ENCODE results near the gene KRTAP25-1.

Gene KRTAP25-1

GRCh38 chr21:30251781-30252180, 37.5 kb downstream of the KRTAP25-1 start:
- DNase-seq (ENCODE audit: low read depth) = no peak

DNA sequence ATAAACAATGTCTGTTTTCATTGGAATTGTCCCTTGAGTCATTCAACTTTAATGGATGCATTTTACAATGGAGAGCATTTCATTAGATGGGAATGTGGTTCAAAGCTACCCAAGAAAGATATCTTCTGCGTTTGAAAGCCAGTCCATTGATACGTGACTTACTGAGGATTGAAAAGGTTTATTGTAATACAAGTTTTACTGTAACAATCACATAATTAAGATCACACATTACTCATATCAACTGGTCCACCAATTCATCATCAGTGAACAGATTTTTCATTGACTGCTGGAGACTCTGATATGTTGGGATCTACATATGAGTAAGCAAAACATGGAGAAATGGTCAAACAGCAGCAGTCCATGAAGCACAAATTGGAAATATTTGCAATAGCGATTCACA, 39.4 kb downstream of the KRTAP25-1 start:
- no peak overlapping the region for H3K4me3 ChIP-seq (ENCODE audit: low read depth, low read length)
- no peak for TF ChIP-seq CTCF (conservative IDR thresholded peaks at IDR 0.05; ENCODE audit: low read depth, low read length)
- no peak for DNase-seq (ENCODE audit: low read depth)

More at GRCh38 chr21:30251781-30252180, 37.5 kb downstream of the KRTAP25-1 start:
- H3K4me3 ChIP-seq (ENCODE audit: low read depth, low read length) = no peak overlapping the region
- no peak for TF ChIP-seq CTCF (conservative IDR thresholded peaks at IDR 0.05; ENCODE audit: low read depth, low read length)

GRCh38 chr21:30248844-30249243, 40.5 kb downstream of the KRTAP25-1 start:
- TF ChIP-seq CTCF (conservative IDR thresholded peaks at IDR 0.05; ENCODE audit: low read depth, low read length) = no peak
- DNase-seq (ENCODE audit: low read depth) = no peak
- no peak overlapping the region for H3K4me3 ChIP-seq (ENCODE audit: low read depth, low read length)

GRCh38 chr21:30245061-30245460, 44.3 kb downstream of the KRTAP25-1 start:
- H3K4me3 ChIP-seq (ENCODE audit: low read depth, low read length) = no peak overlapping the region
- DNase-seq (ENCODE audit: low read depth) = no peak
- no peak for TF ChIP-seq CTCF (conservative IDR thresholded peaks at IDR 0.05; ENCODE audit: low read depth, low read length)

DNA sequence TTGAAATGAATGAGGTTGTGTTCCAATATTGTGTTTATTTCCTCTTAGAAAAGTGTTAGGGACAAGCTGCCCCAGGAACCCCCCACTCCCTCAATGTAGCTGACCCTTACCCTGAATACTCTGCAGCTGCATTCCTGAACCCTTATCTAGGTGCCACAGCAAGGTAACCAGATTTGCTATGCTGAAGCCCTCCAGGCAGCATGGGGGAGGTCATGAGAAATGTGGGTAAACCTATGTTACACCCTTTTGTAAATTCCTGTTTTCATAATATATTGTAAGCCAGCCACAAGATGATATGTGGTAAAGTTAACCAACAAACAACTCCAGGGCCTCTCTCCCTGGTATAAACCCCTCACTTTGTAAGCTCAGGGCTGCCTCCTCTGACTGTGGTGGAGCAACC, 45.6 kb downstream of the KRTAP25-1 start:
- H3K4me3 ChIP-seq (ENCODE audit: low read depth, low read length) = no peak overlapping the region
- TF ChIP-seq CTCF (conservative IDR thresholded peaks at IDR 0.05; ENCODE audit: low read depth, low read length) = no peak
- no peak for DNase-seq (ENCODE audit: low read depth)

DNA sequence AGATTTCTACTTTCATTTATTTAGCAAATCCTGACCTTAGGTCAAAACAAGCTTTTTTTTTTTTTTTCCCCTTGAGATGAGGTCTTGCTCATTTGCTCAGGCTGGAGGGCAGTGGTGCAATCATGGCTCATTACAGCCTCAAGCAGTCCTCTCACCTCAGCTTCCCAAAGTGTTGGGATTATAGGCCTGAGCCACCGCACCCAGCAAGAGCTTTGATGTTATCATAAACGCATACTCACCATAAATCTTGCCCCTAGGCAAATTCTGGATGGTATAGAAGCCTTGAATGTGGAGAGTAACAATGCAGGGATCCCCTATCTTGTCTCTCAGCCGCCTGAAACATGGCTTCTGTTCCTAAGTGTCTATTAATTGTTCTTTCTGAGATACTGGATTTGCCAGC, 48.7 kb downstream of the KRTAP25-1 start:
- H3K4me3 ChIP-seq (ENCODE audit: low read depth, low read length) = no peak overlapping the region
- no peak for DNase-seq (ENCODE audit: low read depth)
- TF ChIP-seq CTCF (conservative IDR thresholded peaks at IDR 0.05; ENCODE audit: low read depth, low read length) = no peak

Data from choroid plexus epithelial cell (primary cell).